Mesenchymal stem cell (in vitro differentiated cells and primary cell): ENCODE results near the gene MED29.

ENCODE experiments used
- DNase-seq: peaks from one replicate; pipeline ENCODE4 v3.0.0-alpha.2; 2013
- H2AFZ ChIP-seq: one replicate; pipeline ENCODE4 v1.6.1; 2013; ENCODE audit warnings: low read depth, mild to moderate bottlenecking, control low read depth, inconsistent platforms, low read length, moderate library complexity
- H2AK5ac ChIP-seq: 2 replicates; pipeline ENCODE4 v1.6.1; 2013; ENCODE audit warnings: low read length, moderate library complexity, mild to moderate bottlenecking, inconsistent platforms; ENCODE audit not compliant: severe bottlenecking
- H2BK120ac ChIP-seq: one replicate; pipeline ENCODE4 v1.6.1; 2013; ENCODE audit warnings: low read depth, mild to moderate bottlenecking, inconsistent platforms, low read length, moderate library complexity
- H2BK12ac ChIP-seq, 2 experiments: one replicate each; pipeline ENCODE4 v1.6.1; 2013; ENCODE audit warnings: inconsistent platforms in 2 of 2, low read length in 2 of 2, mild to moderate bottlenecking in 2 of 2, moderate library complexity in 2 of 2, control low read depth in 1 of 2
- H2BK15ac ChIP-seq: one replicate; pipeline ENCODE4 v1.6.1; 2013; ENCODE audit warnings: mild to moderate bottlenecking, low read depth, inconsistent platforms; ENCODE audit not compliant: poor library complexity, severe bottlenecking
- H2BK5ac ChIP-seq: 2 replicates; pipeline ENCODE4 v1.6.1; 2013; ENCODE audit warnings: low read depth, mild to moderate bottlenecking, low read length, control low read depth, inconsistent platforms; ENCODE audit not compliant: poor library complexity, severe bottlenecking
- H3K14ac ChIP-seq, 2 experiments: one replicate each; pipeline ENCODE4 v1.6.1; 2013; ENCODE audit warnings: inconsistent platforms in 2 of 2, low read length in 2 of 2, control low read depth in 1 of 2, mild to moderate bottlenecking in 1 of 2, moderate library complexity in 1 of 2
- H3K18ac ChIP-seq, 2 experiments: one replicate each; pipeline ENCODE4 v1.6.1; 2013; ENCODE audit warnings: inconsistent platforms in 2 of 2, low read length in 2 of 2, control low read depth in 1 of 2, low read depth in 1 of 2, mild to moderate bottlenecking in 1 of 2
- H3K23ac ChIP-seq, 2 experiments: one replicate each; pipeline ENCODE4 v1.6.1; 2013; ENCODE audit warnings: inconsistent platforms in 2 of 2, low read length in 2 of 2, mild to moderate bottlenecking in 2 of 2, moderate library complexity in 2 of 2, control low read depth in 1 of 2
- H3K27ac ChIP-seq: 2 replicates; pipeline ENCODE4 v1.5.1; 2013; ENCODE audit warnings: mild to moderate bottlenecking, moderate library complexity, low read length, control low read depth, inconsistent platforms; ENCODE audit not compliant: poor library complexity, severe bottlenecking
- H3K27me3 ChIP-seq, 2 experiments: 2 replicates each; pipeline versions ENCODE4 v1.6.1 to v1.7.0; 2013; ENCODE audit warnings: low read length in 2 of 2, mild to moderate bottlenecking in 2 of 2, moderate library complexity in 2 of 2, control low read depth in 1 of 2, inconsistent platforms in 1 of 2; ENCODE audit not compliant: control insufficient read depth in 1 of 2, insufficient read depth in 1 of 2
- H3K36me3 ChIP-seq, 2 experiments: 2 replicates each; pipeline versions ENCODE4 v1.6.1 to v1.7.0; 2013; ENCODE audit warnings: low read length in 2 of 2, control low read depth in 1 of 2, inconsistent platforms in 1 of 2, low read depth in 1 of 2, mild to moderate bottlenecking in 1 of 2; ENCODE audit not compliant: insufficient read depth in 2 of 2, control insufficient read depth in 1 of 2
- H3K4ac ChIP-seq, 2 experiments: one replicate each; pipeline ENCODE4 v1.6.1; 2013; ENCODE audit warnings: inconsistent platforms in 2 of 2, low read length in 2 of 2, mild to moderate bottlenecking in 2 of 2, moderate library complexity in 2 of 2, control low read depth in 1 of 2, low read depth in 1 of 2
- H3K4me1 ChIP-seq: 2 replicates; pipeline ENCODE4 v1.6.1; 2013; ENCODE audit warnings: low read depth, low read length, control low read depth; ENCODE audit not compliant: control insufficient read depth, insufficient read depth
- H3K4me2 ChIP-seq: 2 replicates; pipeline ENCODE4 v1.6.1; 2013; ENCODE audit warnings: low read length, mild to moderate bottlenecking, inconsistent platforms; ENCODE audit not compliant: poor library complexity, severe bottlenecking
- H3K4me3 ChIP-seq, 2 experiments: 2 replicates each; pipeline versions ENCODE4 v1.5.1 to v1.7.0; 2013; ENCODE audit warnings: low read length in 2 of 2, mild to moderate bottlenecking in 2 of 2, control low read depth in 1 of 2, low read depth in 1 of 2; ENCODE audit not compliant: insufficient read depth in 1 of 2
- H3K79me1 ChIP-seq: replicated peaks from 2 replicates; pipeline ENCODE4 v1.6.1; 2013; ENCODE audit warnings: mild to moderate bottlenecking, control low read depth, low read length, inconsistent platforms; ENCODE audit not compliant: poor library complexity, severe bottlenecking
- H3K9ac ChIP-seq: 2 replicates; pipeline ENCODE4 v1.7.0; 2013; ENCODE audit warnings: mild to moderate bottlenecking, low read length, moderate library complexity
- H3K9me3 ChIP-seq: 2 replicates; pipeline ENCODE4 v1.7.0; 2013; ENCODE audit warnings: mild to moderate bottlenecking, low read length; ENCODE audit not compliant: control insufficient read depth
- H4K8ac ChIP-seq: one replicate; pipeline ENCODE4 v1.6.1; 2013; ENCODE audit warnings: inconsistent platforms, mild to moderate bottlenecking, low read length, moderate library complexity
- H4K91ac ChIP-seq: one replicate; pipeline ENCODE4 v1.6.1; 2013; ENCODE audit warnings: mild to moderate bottlenecking, low read length, inconsistent platforms
- WGBS: methylation state at CpG from one replicate; pipeline ENCODE4 v1.1.7; 2013; ENCODE audit warnings: mixed read lengths; 5-methylcytosine and 5-hydroxymethylcytosine counted together

The MED29 gene

DNA sequence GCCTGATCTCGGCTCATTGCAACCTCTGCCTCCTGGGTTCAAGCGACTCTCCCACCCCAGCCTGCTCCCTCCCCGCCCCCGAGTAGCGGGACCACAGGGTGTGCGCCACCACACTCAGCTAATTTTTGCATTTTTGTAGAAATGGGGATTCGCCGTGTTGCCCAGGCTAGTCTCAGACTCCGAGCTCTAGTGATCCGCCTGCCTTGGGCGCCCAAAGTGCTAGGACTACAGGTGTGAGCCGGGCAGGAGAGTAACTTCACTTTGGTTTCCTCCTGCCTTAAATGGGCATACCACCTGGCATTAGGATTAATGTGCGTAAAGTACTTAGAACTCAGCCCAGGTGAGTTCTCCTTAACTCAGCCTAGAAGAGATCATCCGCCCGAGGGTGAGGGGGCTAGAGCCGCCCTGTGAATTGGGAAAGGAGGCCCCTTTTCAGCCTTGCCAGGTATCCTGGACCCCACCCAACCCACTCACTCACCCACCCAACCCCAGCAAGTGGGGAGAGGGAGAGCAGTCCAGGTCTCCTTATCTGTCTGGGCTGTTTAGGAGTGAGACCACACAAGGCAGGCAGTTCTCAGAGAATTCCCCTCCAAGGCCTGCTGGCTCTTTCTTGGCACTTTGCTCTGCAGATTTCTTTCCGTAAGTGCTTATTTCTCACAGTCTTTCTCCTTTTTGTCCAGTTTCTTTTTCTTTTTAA, 14.2 kb downstream of the MED29 start:
- no peaks in the 10 kb centered on the region for H3K27me3 ChIP-seq
- peak; percentile 52 for DNase-seq
- H3K4ac ChIP-seq: peak overlapping the region in 1 of 2 experiments; percentile 76
- no peak overlapping the region for H3K4me2 ChIP-seq
- H4K8ac ChIP-seq: no peak overlapping the region
- WGBS: 88% methylated on average over 13 of the region's 17 CpGs
- H3K79me1 ChIP-seq: no peaks in the 10 kb centered on the region
- H3K23ac ChIP-seq: no peak overlapping the region
- peak overlapping the region; percentile 26 for H2BK15ac ChIP-seq
- peak overlapping the region; percentile 42 to 58 for H3K18ac ChIP-seq
- H4K91ac ChIP-seq: peak overlapping the region; percentile 83
- peaks cover 13 to 15% of the 10 kb centered on the region in 2 experiments for H3K36me3 ChIP-seq
- no peak overlapping the region for H3K27ac ChIP-seq
- no peaks in the 10 kb centered on the region for H3K9me3 ChIP-seq
- peaks cover 38% of the 10 kb centered on the region for H3K4me1 ChIP-seq
- peak overlapping the region; percentile 86 to 95 for H2BK12ac ChIP-seq
- H3K14ac ChIP-seq: no peak overlapping the region
- peak overlapping the region; percentile 56 for H2AK5ac ChIP-seq
- H2BK5ac ChIP-seq: no peak overlapping the region
- peak overlapping the region in 1 of 2 experiments; percentile 76 for H3K4me3 ChIP-seq
- H3K9ac ChIP-seq: peak overlapping the region; percentile 93
- H2AFZ ChIP-seq: no peak overlapping the region
- H2BK120ac ChIP-seq: no peak overlapping the region

DNA sequence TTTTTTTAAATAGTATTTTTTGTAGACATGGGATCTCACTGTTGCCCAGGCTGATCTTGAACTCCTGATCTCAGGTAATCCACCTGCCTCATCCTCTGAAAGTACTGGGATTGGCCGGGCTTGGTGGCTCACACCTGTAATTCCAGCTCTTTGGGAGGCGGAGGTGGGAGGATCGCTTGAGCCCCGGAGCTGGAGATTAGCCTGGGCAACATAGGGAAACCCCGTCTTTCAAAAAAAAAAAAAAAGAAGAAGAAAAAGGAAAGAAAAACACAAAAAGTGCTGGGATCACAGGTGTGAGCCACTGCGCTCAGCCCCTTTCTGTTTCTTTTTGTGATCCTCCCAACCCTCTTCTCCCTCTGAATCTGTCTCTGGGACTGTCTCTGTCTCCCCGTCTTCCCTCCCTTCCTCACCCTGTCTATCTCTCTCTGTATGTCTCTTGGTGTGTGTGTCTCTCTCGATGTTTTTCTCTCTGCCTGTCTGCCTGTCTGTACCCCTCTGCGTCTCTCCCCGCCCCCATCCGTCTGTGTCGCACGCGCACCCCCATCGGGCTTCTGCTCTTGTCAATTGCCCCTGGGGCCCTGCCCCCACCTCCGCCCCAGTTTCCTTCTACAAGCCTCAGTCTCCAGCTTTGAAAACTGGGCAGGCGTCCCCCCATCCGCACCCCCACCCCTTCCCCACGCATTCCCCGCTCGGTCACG, 14.9 kb downstream of the MED29 start:
- Histone ChIP-seq H2BK15ac (peak overlapping the region; percentile 92), H3K4me1 (peaks cover 44% of the 10 kb centered on the region), H2BK120ac (peak overlapping the region; percentile 64), H4K91ac (no peak overlapping the region), H3K4me2 (peak overlapping the region; percentile 46), H3K4ac (peak overlapping the region; percentile 29 to 75), H3K9me3 (no peaks in the 10 kb centered on the region), H3K36me3 (peaks cover 13 to 15% of the 10 kb centered on the region in 2 experiments), H3K14ac (peak overlapping the region in 1 of 2 experiments; percentile 49), H3K4me3 (peak overlapping the region; percentile 59 to 76), H4K8ac (peak overlapping the region; percentile 74), H2AFZ (no peak overlapping the region), H2BK12ac (peak overlapping the region; percentile 14 to 87), H3K9ac (peak overlapping the region; percentile 93), H3K27ac (peak overlapping the region; percentile 3), H3K23ac (no peak overlapping the region), H3K18ac (peak overlapping the region; percentile 64 to 82), H2AK5ac (peak overlapping the region; percentile 53), H2BK5ac (no peak overlapping the region), H3K79me1 (no peaks in the 10 kb centered on the region), H3K27me3 (no peaks in the 10 kb centered on the region)
- DNase-seq: peak; percentile 82
- 22% methylated on average over 21 of the region's 22 CpGs for WGBS

DNA sequence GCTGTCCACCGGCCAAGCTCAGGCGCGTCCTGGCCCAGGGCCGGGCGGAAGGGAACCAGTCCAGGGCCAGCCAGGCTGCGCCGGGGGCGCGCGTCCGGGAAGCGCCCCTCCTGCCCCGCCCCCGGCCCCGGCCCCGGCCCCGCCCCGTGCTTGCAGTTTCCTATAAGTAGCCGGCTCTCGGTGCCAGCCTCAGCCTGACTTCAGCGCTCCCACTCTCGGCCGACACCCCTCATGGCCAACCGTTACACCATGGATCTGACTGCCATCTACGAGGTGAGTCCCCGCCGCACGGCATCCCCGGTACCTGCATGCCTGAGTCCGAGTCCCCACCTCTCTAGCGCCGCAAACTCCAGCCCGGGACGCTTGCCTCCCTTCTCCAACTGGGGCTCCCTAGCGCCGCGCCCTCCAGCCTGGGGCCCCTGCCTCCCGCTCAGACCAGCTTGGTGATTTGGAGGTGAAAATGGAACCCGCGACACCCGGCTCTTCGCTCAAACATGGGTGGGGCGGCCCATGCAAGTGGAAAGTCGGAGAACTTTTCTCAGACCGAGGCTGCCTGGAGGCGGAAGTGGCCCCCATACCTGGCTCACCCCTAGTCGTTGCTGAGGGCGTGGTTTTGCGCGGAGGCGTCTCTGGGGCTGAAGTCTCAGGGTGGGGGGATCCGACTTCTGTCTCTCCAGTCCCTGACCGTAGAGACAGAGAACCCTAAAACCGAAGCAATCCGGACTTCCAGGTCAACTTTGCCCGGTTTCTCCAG, 15.7 kb downstream of the MED29 start, which contains the start of gene ZFP36:
TSS of gene ZFP36 (plus strand) at position 192 of the 754 bp plus-strand sequence. CDS start at position 250, 58 bp downstream.
- H3K23ac ChIP-seq: peak within 1 kb of the TSS in 1 of 2 experiments; percentile 91
- peak within 1 kb of the TSS in 1 of 2 experiments; percentile 97 for H3K14ac ChIP-seq
- H2BK120ac ChIP-seq: peak within 1 kb of the TSS; percentile 71
- H3K27me3 ChIP-seq: no peaks in the 10 kb centered on the region
- H3K79me1 ChIP-seq: no peaks in the 10 kb centered on the region
- peak; percentile 97 for DNase-seq
- H2BK12ac ChIP-seq: peak within 1 kb of the TSS; percentile 91 to 96
- peak within 1 kb of the TSS; percentile 92 for H2BK15ac ChIP-seq
- H3K4me3 ChIP-seq: peak within 1 kb of the TSS; percentile 88 to 95
- H3K18ac ChIP-seq: peak within 1 kb of the TSS; percentile 94 to 97
- H2AK5ac ChIP-seq: peak within 1 kb of the TSS; percentile 61
- no peaks in the 10 kb centered on the region for H3K9me3 ChIP-seq
- H3K9ac ChIP-seq: peak within 1 kb of the TSS; percentile 98
- H4K8ac ChIP-seq: peak within 1 kb of the TSS; percentile 85
- H2AFZ ChIP-seq: no peak within 1 kb of the TSS
- H2BK5ac ChIP-seq: peak within 1 kb of the TSS; percentile 85
- peak within 1 kb of the TSS; percentile 89 to 94 for H3K4ac ChIP-seq
- peak within 1 kb of the TSS; percentile 91 for H4K91ac ChIP-seq
- H3K4me2 ChIP-seq: peak within 1 kb of the TSS; percentile 60
- H3K27ac ChIP-seq: peak within 1 kb of the TSS; percentile 92
- H3K4me1 ChIP-seq: peaks cover 48% of the 10 kb centered on the region
- peaks cover 13 to 15% of the 10 kb centered on the region in 2 experiments for H3K36me3 ChIP-seq
- under 1% methylated on average over 52 of the region's 56 CpGs for WGBS
